OCI-LY1 (cell line): Measurements from ENCODE around the gene HHIPL1.

Source experiments
- EZH2 ChIP-seq: fragments of 200-600 bp; sonication (generic), shearing (Covaris generic); IDR thresholded peaks from 2 replicates; pipeline ENCODE4 v1.8.0; 2017; ENCODE audit warnings: borderline replicate concordance, mixed run types, mild to moderate bottlenecking, antibody characterized with exemption, low read length, moderate library complexity, mixed read lengths
- TF ChIP-seq, protein P1 (sequence below): fragments of 200-600 bp; sonication (generic), shearing (Covaris generic); IDR thresholded peaks from 2 replicates; pipeline ENCODE4 v1.5.1; 2017; ENCODE audit warnings: mild to moderate bottlenecking, antibody characterized with exemption, low read length, moderate library complexity, mixed read lengths

DNA sequence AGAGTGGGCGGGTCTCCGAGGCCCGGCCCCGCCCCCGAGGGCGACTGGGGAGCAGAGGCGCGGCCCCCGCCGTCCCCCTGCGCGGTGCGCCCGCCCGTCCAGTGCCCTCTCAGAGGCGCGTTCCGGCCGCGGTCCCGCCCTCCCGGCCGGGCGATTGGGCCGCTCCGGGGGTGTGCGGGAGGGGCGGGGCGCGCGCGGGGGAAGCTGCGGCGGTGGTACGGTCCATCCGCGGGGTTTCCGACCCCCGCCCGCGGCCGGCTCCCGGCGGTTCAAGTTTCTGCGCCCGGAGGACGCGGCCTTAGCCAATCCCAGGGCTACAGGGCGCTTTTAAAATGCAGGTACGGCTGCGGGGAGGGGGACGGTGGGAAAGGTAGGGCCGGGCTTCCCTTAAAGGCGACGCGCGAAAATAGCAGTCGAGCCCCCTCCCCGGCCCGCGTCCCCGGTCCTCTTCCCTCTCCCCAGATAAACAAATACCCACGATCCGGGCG lies 40.6 kb upstream of the HHIPL1 start:
- TF ChIP-seq EZH2, result no peak
- TF ChIP-seq, protein P1, sequence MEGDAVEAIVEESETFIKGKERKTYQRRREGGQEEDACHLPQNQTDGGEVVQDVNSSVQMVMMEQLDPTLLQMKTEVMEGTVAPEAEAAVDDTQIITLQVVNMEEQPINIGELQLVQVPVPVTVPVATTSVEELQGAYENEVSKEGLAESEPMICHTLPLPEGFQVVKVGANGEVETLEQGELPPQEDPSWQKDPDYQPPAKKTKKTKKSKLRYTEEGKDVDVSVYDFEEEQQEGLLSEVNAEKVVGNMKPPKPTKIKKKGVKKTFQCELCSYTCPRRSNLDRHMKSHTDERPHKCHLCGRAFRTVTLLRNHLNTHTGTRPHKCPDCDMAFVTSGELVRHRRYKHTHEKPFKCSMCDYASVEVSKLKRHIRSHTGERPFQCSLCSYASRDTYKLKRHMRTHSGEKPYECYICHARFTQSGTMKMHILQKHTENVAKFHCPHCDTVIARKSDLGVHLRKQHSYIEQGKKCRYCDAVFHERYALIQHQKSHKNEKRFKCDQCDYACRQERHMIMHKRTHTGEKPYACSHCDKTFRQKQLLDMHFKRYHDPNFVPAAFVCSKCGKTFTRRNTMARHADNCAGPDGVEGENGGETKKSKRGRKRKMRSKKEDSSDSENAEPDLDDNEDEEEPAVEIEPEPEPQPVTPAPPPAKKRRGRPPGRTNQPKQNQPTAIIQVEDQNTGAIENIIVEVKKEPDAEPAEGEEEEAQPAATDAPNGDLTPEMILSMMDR, result no peak
